GDM1 (cell line): ENCODE data around the gene TUBB3.
"Not testable (repeated sequence)": the region's sequence is repeated elsewhere in the genome, so short reads cannot be mapped to it uniquely, and the experiment has no call there.

ENCODE experiments used
- DNase-seq: peaks from one replicate; lab custom pipeline; 2025; lab: John Stamatoyannopoulos, UW

The TUBB3 gene

DNA sequence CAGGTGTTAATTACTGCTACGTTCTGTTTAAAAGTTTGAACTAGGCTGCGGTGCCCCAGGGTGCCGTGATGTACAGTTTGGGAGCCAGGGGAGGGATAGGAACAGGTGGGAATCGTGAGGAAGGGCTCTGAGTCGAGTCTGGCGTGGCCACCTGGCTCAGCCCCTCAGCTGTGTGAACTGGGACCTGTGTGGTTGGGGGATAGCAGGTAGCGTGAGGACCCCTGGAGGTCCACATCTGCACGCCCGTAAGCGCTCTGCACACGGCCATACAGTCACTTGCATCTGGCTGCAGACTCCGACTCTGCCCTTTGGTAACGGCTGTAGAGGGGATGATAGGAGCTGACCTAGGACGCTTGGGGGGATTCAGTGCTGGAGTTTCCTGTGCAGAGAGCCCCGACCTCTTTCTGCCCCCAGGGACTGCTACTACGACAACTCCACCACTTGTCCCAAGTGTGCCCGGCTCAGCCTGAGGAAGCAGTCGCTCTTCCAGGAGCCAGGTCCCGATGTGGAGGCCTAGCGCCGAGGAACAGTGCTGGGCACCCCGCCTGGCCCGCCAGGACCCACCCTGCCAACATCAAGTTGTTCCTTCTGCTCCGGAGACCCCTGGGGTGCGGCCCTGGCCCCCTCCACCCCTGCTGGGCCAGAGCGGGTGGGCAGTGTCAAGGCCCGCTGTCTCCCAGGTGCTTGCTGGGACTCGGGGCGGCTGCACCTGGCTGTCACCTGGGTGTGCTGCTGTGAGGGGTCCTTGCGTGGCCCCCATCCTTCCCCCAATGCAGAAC, 42.5 kb downstream of the TUBB3 start:
- DNase-seq: no peak

DNA sequence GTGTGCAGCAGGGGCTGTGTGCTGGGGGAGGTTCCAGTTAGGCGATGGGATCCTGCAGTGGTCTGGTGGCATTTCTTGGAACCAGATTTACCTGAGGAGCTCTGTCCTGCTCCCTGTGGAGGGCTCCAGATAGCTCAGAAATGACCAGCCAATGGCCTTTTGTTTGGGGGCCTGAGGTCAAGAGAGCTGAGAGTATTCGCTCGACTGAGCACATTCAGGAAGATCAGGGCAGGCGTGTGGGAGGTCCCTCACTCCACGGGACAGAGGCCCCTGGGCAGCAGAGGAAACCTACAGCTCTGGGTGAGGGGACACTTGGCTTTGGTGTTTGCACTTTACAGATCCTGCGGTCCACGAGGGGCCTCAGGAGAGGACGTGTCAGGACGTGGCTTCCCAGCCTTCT, 43.6 kb downstream of the TUBB3 start:
- no peak for DNase-seq

DNA sequence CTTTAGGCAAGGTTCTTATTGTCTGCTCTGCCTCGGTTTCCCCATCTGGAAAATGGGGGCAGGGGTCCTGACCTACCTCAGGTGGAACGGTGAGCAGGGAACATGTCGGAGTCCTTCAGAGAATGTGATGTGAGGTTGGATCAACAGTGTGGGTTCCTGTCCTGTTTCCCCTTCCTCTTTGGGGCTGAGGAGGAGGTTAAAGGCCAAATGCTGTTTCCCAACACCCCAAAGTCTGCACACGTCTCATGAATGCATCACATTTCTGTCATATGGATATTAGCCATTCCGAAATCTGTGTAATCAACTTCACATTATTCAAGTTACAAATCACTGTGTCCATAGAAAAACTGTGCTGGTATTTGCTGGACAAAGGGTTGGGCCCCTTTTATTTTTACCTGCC, 44.3 kb downstream of the TUBB3 start:
- not testable (repeated sequence) for DNase-seq

DNA sequence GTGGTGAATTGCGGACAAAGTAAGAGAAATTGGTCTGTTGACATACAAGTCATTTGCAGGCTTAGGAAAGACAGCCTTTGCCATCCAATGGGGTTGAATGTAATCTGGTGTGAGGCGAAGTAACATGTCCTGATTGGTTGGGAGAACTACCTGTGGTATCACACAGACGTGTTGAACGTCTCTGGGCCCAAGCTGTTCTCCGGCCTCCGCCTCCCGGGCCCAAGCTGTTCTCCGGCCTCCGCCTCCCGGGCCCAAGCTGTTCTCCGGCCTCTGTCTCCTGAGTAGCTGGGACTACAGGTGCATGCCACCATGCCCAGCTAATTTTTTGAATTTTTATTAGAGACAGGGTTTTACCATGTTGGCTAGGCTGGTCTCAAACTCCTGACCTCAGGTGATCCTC, 44.9 kb downstream of the TUBB3 start:
- DNase-seq: not testable (repeated sequence)

DNA sequence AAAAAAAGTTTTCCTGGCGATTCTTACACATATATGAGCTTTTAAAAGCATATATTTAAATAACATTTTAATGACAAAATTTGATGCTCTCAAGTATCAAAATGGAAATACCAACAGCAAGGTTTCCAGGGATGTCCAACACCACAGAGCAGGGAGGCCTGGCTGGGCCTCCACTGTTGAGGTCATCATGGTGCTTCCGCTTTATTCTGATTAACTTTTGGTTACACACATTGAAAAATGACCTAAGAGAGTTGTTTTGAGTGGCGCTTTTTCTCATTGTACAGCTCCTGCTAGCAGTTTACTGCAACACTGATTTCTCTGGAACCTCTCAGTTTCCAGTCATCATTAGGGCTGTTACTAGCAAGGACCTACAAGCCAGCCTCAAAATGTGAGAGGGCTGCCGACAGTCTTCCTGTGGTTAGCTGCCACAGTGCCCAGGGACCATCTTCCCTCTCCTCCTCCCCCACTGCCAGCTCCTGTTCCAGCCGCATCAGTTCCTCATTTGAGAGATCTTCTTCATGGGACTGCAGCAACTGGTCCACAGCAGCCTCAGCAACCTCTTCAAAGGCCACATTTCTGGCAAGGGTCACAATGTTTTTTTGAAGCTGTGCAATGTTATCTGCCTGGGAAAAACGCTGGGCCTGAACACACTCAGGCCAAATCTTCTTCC, 46.7 kb downstream of the TUBB3 start:
- DNase-seq: peak; percentile 85

DNA sequence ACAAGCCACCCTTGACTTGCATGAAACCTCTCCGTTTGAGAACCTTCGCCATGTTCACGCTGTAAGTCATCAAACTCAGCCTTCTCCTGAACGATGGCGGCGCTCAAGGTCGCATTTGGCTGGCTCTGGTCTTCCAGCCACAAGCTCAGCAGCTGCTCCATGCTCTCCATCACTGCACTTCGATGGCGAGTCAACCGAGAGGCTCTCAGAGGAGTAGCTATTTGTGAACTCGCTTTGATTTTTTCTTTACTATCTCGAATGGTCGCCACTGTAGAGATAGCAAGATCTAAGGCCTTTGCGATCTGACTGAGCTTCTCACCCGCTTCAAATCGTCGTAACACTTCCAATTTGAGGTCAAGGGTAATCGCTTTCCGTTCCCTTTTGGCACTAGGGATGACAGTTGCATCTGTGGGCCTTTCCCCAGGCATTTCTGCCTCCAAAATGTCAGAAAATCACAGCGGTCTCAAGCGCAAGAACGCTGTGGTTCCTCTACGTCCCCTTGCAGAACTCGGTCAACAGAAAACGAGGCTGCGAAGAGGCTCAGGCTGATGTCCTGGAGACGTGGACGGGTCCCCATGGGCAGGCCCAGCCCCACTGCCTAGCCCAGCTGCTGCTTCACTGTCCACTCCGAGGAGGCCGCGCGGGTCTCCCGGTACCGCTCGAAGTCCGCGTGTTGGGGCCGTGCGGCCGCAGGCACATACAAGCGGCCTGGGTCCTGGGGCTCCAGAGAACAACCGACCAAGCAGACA, 48.5 kb downstream of the TUBB3 start:
- DNase-seq: no peak

DNA sequence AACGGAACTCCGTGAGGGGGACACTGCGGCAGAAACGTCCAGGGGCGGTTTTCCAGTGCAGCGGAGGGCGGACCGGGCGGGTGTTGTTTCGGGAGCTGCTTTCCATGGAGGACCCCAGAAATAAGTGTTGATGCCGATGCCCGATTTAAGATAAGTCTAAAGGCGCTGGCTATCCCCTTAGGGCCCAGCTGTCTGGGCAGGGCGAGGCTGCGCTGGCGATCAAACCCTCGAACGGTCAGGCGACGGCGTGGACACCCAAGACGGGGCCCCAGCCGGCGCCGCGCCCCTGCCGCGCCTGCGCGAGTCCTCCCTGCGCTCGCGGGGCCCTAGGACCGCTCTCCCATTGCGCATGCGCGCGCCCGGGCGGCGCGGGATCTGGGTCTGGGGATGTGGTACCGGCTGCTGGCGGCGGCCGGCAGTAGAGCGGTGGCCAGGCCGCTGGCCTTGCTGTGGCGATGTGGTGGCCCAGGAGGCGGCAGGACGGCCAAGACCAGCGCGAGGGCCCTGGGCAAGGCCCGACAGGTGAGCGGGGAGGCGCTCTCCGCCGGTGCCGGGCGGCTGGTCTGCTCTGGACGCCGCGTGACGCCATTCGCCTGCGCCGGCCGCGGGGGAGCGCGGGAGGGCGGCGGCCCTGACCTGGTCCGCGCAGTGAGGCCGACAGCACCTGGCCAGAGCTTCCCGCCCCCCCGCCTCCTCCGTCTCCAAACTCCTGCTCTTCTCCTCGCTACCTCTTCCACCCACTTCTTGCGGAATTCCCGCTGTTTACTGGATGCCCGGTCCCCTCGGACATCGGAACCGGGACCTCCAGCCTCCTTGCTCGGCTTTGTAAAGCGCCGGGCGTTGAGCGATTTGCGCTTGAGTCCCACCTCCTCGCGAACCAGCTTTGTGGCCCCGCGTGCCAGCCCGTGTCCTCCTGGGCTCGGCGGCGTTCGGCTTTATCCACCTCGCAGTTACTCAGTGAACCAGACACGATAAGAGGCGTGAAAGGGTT, 49.4 kb downstream of the TUBB3 start:
- DNase-seq: peak; percentile 86

DNA sequence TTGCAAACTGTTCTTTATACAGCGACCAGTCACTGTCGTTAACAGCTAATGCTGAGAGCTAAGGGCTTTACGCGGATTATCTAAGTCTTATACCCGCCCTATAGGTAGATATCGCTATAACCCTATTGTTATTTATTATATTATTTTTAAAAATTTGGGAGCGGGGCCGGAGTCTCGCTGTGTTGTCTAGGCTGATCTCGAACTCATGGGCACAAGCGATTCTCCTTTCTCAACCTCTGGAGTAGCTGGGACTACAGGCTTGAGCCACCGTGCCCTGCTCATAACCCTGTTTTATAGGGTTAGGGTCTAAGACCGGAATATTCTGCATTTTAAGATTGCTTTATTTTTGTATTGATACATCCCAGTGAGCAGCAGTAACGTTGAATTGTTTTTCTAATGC, 50.1 kb downstream of the TUBB3 start:
- no peak for DNase-seq

DNA sequence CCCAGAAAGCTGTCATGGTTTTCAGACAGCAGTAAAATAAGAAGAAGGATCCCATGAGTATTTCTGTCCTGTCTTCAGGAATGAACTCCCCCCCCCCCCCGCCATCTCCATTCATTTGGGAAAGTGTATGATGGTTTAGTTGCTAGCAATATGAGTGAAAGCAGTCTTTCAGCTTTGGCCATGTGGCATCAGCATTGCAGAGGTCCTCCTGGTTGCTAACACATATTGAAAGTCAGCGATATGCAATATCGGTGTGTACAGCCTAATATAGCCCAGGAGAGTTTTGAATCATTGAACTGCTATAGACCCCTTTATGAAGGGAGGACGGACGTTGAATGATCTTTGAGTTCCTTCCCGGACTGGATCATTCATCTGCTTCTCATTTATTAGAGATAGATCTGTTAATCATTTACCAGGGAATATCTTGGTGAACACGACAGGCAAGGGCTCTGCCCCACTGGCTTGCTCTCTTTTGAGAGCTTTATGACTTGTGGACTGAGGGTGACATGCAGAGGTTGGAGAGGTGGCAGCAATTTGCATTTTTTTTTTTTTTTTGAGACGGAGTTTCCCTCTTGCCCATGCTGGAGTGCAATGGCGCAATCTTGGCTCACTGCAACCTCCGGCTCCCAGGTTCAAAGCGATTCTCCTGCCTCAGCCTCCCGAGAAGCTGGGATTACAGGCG, 50.7 kb downstream of the TUBB3 start:
- no peak for DNase-seq

DNA sequence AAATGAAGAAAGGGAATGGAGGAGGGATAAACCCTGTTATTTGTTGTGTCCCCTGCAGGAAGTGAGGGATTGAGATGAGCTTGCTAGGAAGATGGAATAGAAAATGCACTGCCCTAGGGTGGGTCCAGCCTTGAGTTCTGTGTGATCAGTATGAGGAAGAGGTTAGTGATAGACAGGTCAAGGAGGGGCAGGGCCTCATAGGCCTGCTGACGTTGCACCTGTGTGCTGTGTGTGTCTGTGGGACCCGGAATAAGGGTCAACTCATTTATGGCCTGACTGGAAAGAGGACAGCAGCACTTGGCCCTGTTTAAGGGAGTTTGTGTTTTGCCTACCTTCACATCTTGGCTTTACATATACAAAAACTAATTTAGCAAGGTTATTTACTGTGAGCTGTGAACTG, 51.7 kb downstream of the TUBB3 start:
- no peak for DNase-seq

DNA sequence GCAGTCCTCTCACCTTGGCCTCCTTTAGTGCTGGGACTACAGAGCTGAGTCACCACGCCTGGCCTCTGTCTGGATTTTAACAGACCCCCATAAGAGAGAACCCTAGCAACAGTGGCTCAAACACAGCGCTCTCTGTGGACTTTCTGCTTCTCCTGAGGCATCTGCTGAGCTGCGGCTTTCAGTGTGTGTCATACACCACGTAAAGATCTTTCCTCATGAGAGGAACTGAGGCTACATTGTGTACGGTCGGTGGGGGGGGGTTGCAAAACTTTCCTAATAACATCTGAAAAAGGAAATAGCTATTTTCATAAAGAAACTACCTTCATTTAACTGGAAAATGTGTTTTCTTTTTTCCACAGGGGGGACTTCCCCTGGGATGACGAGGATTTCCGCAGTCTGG, 58.3 kb downstream of the TUBB3 start:
- no peak for DNase-seq

DNA sequence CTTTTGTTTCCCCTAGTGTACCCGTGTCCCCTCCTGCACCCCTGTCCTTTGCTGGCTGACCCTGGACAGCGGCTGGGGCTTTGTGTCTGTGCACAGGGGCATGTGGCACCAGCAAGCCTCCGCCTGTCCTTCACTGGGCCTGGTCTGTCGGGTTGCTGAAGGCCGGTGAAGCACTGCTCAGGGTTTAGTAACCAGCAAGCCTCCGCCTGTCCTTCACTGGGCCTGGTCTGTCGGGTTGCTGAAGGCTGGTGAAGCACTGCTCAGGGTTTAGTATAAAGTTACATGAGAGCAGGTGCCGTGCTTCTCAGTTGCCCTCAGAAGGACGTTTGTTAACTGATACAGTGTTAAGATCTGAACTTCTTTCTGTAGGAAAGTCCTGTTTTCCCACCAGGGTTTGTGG, 59.2 kb downstream of the TUBB3 start:
- DNase-seq: no peak

DNA sequence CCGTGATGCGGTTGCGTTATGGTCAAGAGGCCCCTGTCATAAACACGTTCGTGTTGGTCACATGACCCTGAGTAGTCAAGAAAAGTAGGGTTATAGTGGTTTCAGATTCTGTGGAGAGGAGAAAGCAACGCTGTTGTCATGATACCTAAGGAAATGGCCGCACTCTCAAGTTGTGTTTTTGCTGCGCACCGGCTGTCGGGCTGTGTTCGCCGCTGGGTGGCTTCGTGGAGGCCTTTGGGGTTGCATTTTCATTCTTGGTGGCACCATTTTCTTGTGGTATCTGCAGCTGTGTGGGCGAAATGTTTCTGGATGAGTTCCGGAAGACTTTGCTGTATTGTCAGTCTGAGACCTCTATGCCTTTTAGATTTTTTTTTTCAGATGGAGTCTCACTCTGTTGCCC, 60.4 kb downstream of the TUBB3 start:
- no peak for DNase-seq

DNA sequence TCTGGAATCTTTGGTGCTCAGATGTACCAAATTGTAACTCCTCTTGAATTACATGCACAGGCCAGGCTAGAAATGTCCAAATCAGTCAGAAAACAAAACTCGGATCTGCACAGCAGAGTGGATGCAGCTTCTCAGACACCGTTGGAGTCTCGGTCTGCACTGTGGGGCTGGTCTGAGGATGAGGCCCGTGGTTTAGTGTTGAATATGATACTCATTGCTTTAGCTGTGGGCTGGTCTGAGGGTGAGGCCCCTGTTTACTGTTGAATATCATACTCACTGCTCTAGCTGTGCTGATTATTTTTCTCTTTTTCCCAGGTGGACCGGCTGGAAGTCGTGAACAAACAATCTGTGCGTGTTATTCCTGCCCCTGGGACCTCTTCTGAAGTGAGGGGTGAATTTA, 61.1 kb downstream of the TUBB3 start:
- DNase-seq: no peak

DNA sequence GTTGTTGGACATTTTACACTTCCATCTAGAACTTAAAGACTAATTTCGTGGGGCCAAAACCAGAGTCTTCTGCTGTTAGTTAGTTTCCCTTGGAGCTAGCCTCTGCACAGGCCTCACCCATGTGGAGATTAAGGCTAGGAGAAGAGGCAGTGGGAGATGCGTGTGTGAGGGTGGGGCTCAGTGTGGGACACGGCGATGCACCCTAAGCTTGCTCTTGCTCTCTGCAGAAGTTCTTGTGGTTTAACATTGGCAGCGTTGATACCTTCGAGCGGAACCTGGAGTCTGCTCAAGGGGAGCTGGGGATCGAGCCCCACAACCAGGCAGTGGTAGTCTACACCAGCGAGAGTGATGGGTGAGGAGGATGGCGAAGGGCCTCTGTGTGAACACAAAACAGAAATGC, 62.1 kb downstream of the TUBB3 start:
- no peak for DNase-seq
